ENCODE measurements around the gene UGDH.
"Not testable (repeated sequence)": the region's sequence is repeated elsewhere in the genome, so short reads cannot be mapped to it uniquely, and the experiment has no call there.

UGDH gene

DNA sequence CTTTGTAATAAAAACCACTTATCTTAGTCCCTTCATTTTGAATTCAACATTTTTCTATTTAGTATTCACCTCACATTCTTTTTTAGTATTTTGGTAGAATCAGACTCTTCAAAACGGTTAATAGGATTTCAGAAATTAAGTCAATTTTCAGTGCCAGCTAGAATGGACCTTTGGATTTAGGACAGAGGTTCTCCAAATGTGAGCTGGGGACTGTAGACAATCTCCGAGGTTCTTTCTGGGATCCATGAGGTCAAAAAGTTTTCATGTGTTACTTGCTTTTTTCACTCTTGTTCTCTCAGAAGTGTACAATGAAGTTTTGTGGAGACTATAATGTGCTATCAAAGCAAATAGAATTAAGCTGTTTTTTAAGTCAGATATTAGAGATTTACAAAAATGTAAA lies 2.3 kb upstream of the UGDH start:
- DNase-seq (ENCODE audit: low read depth in 3 of 3): no peak

DNA sequence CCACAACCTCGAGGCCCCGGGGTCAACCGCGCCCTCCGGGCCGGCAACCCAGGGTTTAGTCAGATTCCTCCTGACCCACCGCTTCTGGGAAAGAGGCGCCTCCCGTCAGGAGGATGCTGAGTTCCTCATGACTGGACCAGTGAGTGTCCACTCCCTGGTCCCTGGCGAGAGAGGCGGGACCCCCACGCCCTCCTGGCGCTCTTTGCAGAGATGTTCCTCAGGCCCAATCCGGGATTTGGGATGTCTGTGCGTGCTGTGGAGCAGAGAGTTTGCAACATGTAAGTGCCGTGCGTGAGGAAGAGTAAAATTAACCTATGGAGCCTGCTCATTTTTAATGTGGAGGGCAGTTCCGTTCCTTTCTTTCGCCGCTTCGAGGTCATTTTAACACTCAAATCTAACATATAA lies 824 bp upstream of the UGDH start:
- DNase-seq (ENCODE audit: low read depth in 3 of 3): no peak

DNA sequence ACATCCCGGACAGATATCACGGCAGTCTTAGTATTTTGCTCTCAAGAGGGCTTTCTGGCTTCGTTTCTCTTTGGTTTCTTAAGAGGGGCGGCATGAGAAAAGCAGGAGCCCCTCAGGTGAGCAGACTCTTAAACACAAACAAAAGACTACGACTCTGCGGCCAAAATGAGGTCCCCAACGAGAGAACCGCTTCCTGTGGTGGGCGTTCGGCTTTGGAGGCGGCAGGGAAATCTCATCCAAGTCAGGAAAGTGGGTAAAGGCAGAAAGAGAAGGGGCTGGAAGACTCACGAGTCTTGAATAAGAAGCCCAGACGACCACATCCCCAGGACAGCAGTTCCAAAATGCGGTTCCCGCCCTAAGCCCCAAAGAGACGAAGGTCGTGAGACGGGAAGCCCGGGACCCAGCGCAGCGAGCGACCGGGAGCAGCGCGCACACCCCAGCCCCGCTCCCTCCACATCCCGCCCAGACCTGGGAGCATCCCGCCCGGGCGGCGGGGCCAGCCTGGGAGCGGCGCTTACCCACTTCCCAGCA lies 409 bp downstream of the UGDH start:
- DNase-seq (ENCODE audit: low read depth in 3 of 3): peak; percentile 3 to 27 (median 10)

DNA sequence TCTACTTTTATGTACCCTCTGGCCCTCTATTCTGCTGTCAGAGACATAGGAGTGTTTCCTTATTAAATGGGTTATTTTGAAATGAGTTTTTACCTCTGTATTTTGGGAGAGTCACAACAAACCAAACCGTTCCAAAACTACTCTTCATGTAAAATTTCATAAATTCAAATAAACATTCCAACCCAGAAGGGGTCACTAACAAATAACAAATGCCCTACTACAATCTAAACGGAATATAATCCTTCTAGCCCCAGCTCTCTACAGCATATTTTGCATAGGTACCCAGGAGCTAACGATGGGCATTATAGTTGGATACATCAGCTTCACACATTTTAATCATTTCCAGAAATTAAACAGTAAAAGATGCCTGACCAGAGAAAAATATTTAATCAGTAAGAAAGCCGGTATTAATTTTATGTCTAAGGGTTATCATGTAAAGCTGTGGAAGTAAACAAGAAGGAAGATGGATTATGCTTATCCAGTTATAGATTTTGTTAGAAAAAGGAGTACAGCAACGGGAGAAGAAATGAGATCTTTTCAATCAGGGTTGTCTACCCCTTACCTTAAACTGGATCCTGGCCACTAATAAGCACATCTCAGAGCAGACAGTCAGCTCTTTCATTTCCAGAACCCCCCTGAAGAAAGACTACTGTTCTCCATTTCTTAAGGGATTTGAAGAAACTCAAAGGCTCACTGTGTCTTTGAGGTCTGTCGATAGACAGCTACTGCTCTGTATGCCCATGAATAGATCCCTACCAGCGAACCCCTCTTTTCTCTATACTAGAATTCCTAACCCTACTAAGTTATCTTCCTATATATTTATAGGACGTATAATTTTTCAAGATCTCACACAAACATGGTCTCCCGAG lies 1.2 kb downstream of the UGDH start:
- DNase-seq (ENCODE audit: low read depth in 3 of 3): no peak

DNA sequence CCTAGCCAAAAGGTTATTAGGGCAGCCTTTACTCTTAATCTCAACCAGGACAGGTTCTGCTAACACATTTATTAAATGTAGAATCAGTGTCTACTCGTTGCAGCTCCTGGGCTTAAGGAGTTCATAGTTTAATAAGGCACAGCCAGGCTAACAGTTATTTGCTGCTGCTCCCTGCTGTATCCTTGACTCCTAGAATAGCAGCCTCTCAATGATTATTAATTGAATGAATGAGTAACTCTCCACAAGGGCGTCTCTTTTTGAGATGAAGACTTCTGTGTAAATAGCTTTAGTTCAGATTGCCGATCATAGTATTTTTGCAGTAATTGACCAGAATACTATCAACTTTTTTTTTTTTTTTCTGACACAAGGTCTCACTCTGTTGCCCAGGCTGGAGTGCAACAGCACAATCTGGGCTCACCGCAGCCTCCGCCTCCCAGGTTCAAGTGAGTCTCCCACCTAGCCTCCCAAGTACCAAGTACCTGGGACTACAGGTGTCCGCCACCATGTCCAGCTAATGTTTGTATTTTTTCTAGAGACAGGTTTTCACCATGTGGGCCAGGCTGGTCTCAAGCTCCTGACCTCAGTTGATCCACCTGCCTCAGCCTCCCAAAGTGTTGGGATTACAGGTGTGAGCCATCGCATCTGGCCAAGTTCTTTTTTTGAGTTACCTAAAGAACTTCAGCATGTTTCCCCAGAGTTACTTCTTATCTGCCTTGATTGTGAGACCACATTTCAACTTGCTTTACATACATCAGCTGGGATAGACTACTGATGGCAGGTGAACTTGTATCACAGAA lies 2.9 kb downstream of the UGDH start:
- no peak for DNase-seq (ENCODE audit: low read depth in 3 of 3)

DNA sequence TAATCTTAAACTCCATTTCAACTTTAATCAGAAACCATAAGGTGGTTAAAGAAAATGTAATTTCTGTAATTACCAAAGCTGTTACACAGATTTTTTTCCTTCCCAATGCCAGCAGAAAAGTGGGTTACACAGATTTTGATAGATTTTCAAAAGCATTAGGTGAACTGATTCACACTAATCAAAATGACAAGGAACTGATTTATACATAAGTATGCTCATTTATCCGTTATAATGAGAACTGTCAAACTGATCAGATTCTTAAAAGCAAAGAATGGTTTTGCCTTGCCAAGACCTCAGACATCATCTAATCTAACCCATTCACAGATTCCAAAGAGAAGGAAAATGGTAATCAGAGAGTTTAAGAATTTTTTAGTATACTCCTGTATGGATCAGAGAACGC lies 5.2 kb downstream of the UGDH start:
- no peak for DNase-seq (ENCODE audit: low read depth in 3 of 3)

DNA sequence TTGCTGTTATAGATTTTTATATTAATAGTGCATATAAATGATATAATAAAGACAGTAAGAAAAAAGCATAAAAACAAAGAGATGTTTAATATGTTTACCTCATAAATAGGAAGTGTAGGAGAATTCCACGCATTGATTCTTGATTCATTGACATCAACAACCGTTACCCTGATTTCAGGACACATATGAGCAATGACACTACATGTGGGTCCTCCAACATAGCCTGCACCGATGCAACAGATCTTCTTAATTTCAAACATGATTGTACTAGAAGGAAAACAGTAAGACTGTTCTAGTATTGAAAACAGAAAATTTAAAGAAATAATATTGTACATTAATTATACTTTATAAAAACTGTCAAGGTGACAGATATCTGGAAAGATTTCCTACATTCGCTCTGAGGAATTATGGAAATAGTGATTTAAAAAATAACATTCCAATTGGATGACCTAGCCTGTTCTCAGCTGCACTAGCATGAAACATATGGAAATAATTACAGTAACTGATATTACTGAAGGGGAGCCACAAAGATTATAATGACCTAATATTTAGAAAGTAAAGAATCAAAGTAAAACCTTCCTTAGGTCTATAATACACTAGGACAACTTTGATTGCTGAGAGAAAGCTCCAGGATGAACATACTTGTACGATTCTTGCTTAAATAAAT lies 5.9 kb downstream of the UGDH start:
- DNase-seq (ENCODE audit: low read depth in 3 of 3): no peak

DNA sequence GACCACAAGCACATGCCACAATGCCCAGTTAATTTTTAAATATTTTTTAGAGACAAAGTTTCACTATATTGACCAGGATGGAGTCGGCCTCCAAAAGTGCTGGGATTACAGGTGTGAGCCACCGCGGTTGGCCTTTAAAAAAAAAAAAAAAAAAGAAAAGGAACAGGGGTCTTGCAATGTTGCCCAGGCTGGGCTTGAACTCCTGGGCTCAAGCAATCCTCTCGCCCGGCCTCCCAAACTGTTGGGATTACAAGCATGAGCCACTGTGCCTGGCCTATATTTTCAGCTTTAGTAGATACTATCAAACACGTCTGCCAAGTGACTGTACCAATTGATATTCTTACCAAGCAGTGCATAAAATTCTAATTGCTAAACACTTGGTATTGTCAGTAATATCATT lies 8.8 kb downstream of the UGDH start:
- DNase-seq (ENCODE audit: low read depth in 3 of 3): no peak

DNA sequence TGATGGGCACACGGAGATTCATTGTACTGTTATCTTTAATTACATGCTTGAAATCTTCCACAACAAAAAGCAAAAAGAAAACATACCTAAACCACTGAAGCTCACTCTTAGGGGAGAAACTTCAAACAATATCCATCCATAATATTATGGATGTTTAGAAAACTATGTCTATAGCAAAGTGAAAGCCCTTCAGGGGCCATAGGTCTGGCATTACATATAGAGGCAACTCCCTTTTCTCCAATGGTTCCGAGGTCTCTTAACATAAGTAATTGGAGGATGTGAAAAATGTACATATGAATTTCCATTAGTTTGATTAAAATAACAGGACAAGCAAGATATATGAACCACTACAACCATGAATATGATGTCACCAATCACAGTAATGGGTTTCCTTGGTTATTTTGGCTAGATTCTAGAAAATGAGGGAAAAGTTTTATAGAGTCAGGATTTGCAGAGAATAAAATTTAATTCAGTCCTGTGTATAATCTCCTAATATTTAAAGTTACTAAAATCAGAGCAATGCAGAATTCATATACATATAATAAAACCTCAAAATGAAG lies 10.8 kb downstream of the UGDH start:
- DNase-seq (ENCODE audit: low read depth in 3 of 3): no peak

DNA sequence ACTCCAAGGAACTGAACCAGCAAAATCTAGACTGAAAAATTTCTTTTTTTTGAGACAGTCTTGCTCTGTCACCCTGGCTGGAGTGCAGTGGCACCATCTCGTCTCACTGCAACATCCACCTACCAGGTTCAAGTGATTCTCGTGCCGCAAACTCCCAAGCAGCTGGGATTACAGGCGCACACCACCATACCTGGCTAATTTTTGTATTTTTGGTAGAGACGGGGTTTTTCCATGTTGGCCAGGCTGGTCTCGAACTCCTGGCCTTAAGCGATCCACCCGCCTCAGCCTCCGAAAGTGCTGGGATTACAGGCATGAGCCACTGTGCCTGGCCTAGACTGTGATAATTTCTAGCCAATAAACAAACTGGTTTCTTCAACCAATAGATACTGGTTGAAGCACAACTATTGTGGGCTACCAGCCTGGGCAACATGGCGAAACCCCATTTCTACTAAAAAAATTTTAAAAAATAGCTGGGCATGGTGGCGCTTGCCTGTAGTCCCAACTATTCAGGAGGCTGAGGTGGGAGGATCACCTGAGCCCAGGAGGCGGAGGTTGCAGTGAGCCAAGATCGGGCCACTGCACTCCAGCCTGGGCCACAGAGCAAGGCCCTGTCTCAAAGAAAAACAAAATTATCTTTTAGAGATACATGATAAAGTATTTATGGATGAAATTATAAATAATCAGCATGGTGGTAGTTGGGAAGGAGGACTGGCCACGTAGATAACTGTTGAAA lies 11.4 kb downstream of the UGDH start:
- not testable (repeated sequence) for DNase-seq (ENCODE audit: low read depth in 3 of 3)

DNA sequence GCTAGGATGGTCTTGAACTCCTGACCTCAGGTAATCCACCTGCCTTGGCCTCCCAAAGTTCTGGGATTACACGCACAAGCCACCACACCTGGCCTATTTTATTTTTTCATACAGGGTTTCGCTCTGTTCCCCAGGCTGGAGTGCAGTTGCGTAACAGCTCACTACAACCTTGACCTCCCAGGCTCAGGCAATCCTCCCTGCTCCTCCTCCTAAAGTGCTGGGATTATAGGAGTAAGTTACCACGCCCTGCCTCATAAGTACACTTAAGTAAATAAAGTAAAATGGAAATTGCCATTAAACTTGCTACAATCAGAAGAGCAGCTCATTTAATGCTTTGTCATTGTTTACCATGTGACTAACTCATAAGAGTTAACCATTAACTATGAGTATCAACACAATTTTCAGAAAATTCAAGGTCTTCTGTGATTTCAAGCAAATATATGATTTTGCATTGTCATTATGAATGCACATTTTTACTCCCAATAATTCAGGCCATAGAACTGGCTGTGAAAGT lies 12.3 kb downstream of the UGDH start:
- DNase-seq (ENCODE audit: low read depth in 3 of 3): no peak

DNA sequence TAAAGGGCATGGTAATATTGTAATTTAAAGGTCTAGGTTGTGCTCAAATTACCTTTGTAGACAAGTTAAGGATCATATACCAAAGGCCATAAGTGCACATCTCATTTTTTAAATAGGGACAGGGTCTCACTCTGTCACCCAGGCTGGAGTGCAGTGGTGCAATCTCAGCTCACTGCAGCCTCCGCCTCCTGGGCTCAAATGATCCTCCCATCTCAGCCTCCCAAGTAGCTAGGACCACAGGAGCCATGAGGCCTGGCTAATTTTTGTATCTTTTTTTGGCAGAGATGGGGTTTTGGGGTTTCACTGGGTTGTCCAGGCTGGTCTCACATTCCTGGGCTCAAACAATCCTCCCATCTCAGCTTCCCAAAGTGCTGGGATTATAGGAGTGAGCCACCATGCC lies 13.0 kb downstream of the UGDH start:
- DNase-seq (ENCODE audit: low read depth in 3 of 3): not testable (repeated sequence)

DNA sequence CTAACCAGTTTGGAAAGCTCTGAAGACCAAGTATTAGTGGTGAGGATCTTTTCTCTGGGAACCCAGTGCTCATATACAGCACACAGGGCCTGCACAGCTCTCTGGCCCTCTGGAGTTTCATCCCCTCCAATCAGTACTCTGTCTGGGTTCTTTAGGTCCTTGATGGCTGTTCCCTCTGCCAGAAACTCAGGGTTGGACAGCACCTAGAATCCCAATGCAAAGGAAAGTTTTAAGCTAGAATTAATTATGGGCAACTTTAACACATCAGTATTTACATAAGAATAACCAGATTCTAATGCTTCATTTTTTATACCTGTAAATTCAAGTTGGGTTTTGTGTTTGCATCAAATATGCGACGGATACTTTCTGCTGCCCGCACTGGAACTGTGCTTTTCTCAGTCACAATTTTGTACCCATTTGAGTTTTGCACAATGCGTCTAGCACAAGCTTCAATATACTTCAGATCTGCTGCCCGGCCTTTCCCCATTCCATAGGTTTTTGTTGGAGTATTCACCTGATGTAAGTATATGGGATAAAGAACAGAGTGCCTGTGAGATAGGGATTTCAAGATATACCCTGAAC lies 16.8 kb downstream of the UGDH start:
- DNase-seq (ENCODE audit: low read depth in 3 of 3): no peak

DNA sequence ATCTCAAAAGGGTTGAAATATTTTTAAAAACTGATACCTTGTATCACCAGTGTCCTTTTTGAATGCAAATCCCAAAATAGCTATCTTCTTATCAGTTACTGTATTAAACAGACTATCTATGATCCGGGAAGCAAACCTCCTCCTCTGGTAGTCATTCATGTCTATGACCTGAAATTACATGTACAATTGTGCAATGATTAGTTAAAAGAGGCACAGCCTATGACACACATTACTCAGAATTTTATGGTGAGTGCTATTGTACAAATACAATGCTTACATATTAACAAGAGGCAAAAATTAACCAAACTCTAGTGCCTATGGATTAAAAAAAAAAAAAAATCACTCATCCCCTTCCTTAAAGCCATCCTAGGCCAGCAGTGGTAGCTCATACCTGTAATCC lies 21.7 kb downstream of the UGDH start:
- DNase-seq (ENCODE audit: low read depth in 3 of 3): no peak

DNA sequence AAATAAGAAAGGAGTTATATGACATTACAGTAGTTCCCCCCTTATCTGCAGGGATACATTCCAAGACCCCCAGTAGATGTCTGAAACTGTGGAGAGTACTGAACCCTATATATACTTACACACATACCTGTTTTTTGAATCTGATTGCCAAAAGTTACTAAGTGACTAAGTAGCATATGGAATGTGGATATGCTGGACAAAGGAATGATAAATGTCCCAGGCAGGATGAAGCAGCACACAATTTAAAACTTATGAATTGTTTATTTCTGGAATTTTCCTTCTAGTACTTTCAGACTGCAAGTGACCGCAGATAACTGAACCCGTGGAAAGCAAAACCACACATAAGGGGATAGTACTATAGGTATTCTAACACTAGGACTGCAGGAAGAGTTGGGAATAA lies 22.7 kb downstream of the UGDH start:
- no peak for DNase-seq (ENCODE audit: low read depth in 3 of 3)

DNA sequence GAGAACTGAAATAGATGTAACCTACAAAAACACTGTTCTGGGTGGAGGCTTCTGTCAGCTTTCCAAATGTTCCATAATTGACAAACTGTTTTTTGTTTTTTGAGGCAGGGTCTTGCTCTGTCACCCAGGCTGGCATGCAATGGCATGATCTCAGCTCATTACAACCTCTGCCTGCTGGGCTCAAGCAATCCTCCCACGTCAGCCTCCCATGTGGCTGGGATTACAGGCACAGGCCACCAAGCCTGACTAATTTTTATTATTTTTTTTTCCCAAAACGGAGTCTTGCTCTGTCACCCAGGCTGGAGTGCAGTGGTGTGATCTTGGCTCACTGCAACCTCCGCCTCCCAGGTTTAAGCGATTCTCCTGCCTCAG lies 24.6 kb downstream of the UGDH start:
- DNase-seq (ENCODE audit: low read depth in 3 of 3): not testable (repeated sequence)

DNA sequence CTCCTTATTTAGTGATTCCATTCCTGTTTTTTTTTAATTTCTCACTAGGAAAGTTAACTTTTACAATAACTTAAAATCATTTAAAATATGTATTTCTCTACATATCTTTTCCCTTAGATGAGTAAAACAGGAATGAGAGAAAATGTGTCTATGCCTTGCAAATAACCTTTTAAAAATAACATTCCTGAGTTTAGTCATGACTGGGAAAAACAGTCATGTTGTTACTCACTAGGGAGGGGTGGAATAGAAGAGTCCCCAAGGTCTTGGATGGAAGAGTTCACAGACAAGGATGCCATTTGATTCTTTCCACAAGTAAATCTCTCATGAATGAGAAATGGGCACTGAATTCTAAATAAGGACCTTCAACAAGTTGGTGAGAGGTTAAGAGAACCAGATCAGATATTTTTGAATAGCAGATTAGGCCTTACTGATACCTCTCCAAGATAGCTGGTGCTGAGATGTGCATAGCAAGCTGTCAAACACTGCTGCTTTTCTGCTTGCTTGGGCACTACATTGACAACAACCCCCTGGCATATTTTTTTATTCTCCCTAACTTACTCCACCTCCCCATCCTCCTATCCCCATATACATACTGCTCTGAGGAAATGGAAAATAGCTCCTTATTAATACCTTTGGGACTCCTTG lies 25.1 kb downstream of the UGDH start:
- no peak for DNase-seq (ENCODE audit: low read depth in 3 of 3)

DNA sequence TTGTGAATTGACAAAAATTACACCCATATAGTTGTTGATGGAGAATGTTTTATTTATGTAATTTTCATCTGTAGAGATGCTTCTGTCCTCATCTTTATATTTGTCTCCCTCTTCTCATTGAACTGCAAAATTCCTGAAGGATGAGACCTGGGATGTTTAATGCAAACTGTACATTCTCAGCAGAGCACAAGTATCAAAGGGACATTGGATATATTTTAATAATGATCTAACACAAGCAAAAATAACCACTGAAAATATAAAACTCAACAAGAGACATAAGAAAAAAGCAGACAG lies 28.6 kb downstream of the UGDH start:
- no peak for DNase-seq (ENCODE audit: low read depth in 3 of 3)

DNA sequence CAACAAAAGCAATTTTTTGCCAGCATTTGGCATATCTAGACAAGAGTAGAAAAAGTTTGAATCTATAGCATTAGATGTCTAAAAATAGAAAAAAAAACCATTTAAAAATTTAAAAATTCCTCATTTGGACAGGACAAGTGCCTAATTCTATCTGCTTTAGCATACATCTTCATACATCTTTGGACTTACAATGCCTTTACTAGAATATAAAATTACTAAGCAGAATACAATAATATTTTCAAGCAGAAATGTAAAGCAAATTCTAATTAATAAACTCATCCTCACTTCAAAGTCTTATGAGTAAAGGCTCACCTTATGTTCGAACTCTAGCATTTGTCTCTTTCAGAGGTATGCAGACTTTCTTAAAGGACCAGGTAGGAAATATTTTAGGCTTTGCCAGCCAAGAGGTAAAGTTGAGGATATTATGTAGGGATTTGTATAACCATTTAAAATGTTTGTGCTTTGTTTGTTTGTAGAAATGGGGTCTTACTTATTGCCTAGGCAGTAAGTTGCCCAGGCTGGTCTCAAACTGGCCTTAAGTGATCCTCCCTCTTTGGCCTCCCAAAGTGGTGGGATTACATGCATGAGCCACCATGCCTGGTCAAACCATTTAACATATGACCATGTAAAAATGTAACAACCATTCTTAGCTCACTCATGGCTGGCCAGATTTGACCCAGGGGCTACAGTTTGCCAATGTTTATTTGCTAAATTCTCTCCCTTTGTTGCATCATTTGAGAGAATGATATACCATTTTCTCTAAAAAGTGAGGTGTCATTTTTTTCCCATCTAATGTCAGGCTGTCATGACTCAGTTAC lies 29.1 kb downstream of the UGDH start:
- no peak for DNase-seq (ENCODE audit: low read depth in 3 of 3)
